Esophagus squamous epithelium (tissue), 4 donors: ENCODE data around the gene EVA1A.

ENCODE experiments used
- CTCF ChIP-seq, 6 experiments: fragments of 450-650 bp in 4 of 6; fragments of 200-600 bp in 2 of 6; sonication (generic) in 2 of 6; IDR thresholded peaks; one replicate each; pipeline ENCODE4 v1.5.1; 2016 to 2019; ENCODE audit warnings: antibody characterized with exemption in 6 of 6, mild to moderate bottlenecking in 4 of 6, moderate library complexity in 4 of 6
- POLR2A ChIP-seq, 4 donors: fragments of 450-650 bp; IDR thresholded peaks; one replicate each; pipeline ENCODE4 v1.6.1; 2017; ENCODE audit warnings: antibody characterized with exemption in 4 of 4, mild to moderate bottlenecking in 4 of 4, moderate library complexity in 3 of 4

DNA sequence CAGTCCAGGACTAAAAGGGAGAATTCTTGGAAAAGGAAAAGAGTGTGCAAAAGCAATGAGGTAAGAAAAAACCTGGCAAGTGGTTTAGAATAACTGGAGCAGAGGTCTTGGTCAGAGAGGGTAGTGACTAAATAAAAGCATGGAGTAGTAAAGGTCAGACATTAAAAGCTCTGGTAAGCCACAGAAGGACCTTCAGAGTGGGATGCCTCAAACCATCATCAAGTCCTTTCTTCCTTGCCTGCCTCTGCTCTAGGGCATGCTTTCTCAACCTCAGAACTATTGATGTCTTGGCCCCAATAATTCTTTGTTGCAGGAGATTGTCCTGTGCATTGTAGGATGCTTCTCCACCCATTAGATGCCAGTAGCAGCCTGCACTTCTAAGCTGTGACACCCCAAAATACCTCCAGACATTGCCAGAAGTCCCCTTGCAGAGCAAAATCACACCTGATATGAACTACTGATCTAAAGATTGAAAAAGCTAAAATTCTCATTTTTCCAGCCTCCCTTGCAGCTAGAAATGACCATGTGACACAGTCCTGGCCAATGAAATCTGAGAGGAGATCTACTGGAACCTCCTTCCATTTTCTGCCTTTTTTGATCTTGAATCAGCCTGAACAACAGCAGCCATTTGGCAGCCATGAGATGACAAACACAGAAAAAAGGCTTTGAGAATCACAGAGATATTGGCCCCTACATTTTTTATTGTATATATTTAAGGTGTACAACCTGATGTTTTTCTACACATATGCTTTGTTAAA is 48.1 kb downstream of the EVA1A start:
- TF ChIP-seq CTCF (IDR thresholded peaks at IDR 0.05) (no peak), POLR2A (IDR thresholded peaks at IDR 0.05) (no peak)
